ENCODE results near the gene HEPACAM2.

HEPACAM2 gene

GRCh38 chr7:93146472-93147141 is 79.7 kb downstream of the HEPACAM2 start:
- no peak for FAIRE-seq

- FAIRE-seq: no peak
Measured at GRCh38 chr7:93146036-93146435, 80.2 kb downstream of the HEPACAM2 start.

- FAIRE-seq: no peak
Measured at GRCh38 chr7:93145354-93145753, 80.9 kb downstream of the HEPACAM2 start.

GRCh38 chr7:93142127-93142526 is 84.1 kb downstream of the HEPACAM2 start:
- FAIRE-seq: no peak

GRCh38 chr7:93140582-93141191 is 85.6 kb downstream of the HEPACAM2 start:
- no peak for FAIRE-seq

- FAIRE-seq: no peak
Measured at GRCh38 chr7:93138576-93138975, 87.7 kb downstream of the HEPACAM2 start.
